GM10266 (cell line): Measurements from ENCODE around the gene CUL9.

Source experiments
- DNase-seq: peaks from one replicate; pipeline ENCODE4 v3.0.0; 2012; ENCODE audit errors: extremely low spot score
- CTCF ChIP-seq: IDR thresholded peaks from 2 replicates; pipeline ENCODE4 v1.5.1; 2012; ENCODE audit warnings: mild to moderate bottlenecking, low read depth; ENCODE audit not compliant: control insufficient read depth, insufficient read depth; ENCODE audit errors: missing control alignments

CUL9 gene

DNA sequence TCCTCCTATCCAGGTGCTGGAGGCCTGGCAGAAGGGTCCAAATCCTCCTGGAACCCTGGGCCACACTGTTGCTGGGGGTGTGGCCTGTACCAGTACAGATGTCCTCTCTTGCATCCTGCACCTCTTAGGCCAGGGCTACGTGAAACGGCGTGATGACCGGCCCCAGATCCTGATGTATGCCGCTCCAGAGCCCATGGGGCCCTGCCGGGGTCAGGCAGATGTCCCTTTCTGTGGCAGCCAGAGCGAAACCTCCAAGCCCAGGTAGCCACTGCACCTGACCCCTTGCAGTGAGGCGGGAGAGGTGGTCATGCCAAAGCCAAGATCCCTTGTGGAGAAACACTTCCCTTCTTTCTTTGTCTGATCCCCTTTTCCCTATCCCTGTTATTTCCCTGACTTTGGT, 33.1 kb downstream of the CUL9 start:
- DNase-seq, result no peak
- TF ChIP-seq CTCF, result no peak

DNA sequence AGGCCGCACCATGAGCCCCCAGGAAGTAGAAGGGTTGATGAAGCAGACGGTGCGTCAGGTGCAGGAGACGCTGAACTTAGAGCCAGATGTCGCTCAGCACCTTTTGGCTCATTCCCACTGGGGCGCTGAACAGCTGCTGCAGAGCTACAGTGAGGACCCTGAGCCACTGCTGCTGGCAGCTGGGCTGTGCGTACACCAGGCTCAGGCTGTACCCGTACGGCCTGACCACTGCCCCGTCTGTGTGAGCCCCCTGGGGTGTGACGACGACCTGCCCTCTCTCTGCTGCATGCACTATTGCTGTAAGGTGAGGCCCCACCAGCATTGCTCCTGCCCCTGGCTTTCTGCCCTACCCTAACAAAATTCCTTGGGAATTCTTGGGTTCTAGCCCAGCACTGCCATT, 34.2 kb downstream of the CUL9 start:
- DNase-seq, result no peak

GRCh38 chr6:43217351-43217750, 35.4 kb downstream of the CUL9 start:
- no peak for DNase-seq
- no peak for TF ChIP-seq CTCF

More for the DNA sequence above, 34.2 kb downstream of the CUL9 start:
- no peak for TF ChIP-seq CTCF

DNA sequence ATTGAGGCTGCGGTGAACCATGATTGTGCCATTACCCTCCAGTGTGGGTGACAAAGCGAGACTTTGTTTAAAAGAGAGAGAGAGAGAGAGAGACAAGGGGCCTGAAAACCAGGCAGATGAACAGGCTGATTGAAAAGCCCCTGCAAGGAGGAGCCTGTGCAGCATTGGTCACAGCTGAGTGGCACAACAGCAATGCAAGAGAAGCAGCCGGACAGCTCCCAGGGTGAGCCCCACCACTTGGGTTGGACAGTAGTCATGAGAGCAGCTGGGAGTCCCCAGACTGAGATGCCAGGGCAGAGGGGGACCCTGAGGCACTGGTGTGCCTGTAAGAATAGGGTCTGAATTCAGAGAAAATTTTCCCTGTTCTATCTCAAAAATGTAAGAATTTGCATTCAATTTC, 37.1 kb downstream of the CUL9 start:
- no peak for DNase-seq
- TF ChIP-seq CTCF, result no peak

GRCh38 chr6:43219814-43220213, 37.8 kb downstream of the CUL9 start:
- no peak for TF ChIP-seq CTCF
- no peak for DNase-seq

GRCh38 chr6:43220439-43220951, 38.5 kb downstream of the CUL9 start:
- DNase-seq, result no peak
- no peak for TF ChIP-seq CTCF

GRCh38 chr6:43221046-43221972, 39.3 kb downstream of the CUL9 start:
- no peak for DNase-seq
- TF ChIP-seq CTCF, result no peak
